SK-N-MC (cell line): ENCODE results near the gene PDIA3.
"Not testable (repeated sequence)": the region's sequence is repeated elsewhere in the genome, so short reads cannot be mapped to it uniquely, and the experiment has no call there.

Experiments used
- EZH2 ChIP-seq: fragments of 200-600 bp; sonication (generic); IDR thresholded peaks from one replicate; pipeline ENCODE4 v1.6.1; 2017; ENCODE audit warnings: antibody characterized with exemption
- POLR2AphosphoS5 ChIP-seq: IDR thresholded peaks from 2 replicates; pipeline ENCODE4 v1.6.1; 2012; ENCODE audit warnings: mild to moderate bottlenecking, low read depth, low read length, borderline replicate concordance

- TF ChIP-seq POLR2AphosphoS5, EZH2: not testable (repeated sequence)
Measured at GRCh38 chr15:43815064-43815463, 68.8 kb downstream of the PDIA3 start.
